Psoas muscle (tissue), 8 donors: ENCODE measurements around the gene PCDHGB4. TPM values are rescaled to one million over a fixed set of nuclear protein-coding genes. Genes with fewer than 3 reads are reported as not detected.

Experiments used
- ATAC-seq, 4 donors: fragments of 200-7000 bp; cut with Tn5 transposase; one replicate each; pipeline ENCODE4 v1.9.1; 2020; ENCODE audit warnings: moderate library complexity in 3 of 4, mild to moderate bottlenecking in 2 of 4
- DNase-seq, 2 donors: peaks; one replicate each; pipeline ENCODE4 v3.0.0-alpha.2; 2020
- H3K27ac ChIP-seq: fragments of 200-600 bp; one replicate; pipeline ENCODE4 v1.8.0; 2022
- H3K27me3 ChIP-seq, 3 donors: fragments of 200-600 bp in 1 of 3; one replicate each; pipeline versions ENCODE4 v1.6.1 to v1.8.0; 2013 to 2022; ENCODE audit warnings: low read length in 2 of 3, mild to moderate bottlenecking in 2 of 3, moderate library complexity in 1 of 3; ENCODE audit not compliant: insufficient read depth in 3 of 3
- H3K36me3 ChIP-seq, 2 donors: fragments of 200-600 bp in 1 of 2; one replicate each; pipeline versions ENCODE4 v1.6.1 to v1.8.0; 2013 to 2022; ENCODE audit warnings: low read depth in 1 of 2, mild to moderate bottlenecking in 1 of 2, moderate library complexity in 1 of 2; ENCODE audit not compliant: insufficient read depth in 1 of 2
- H3K4me1 ChIP-seq: fragments of 200-600 bp; one replicate; pipeline ENCODE4 v1.8.0; 2022
- H3K4me3 ChIP-seq: fragments of 200-600 bp; one replicate; pipeline ENCODE4 v1.8.0; 2022; ENCODE audit warnings: mild to moderate bottlenecking
- H3K9me3 ChIP-seq: fragments of 200-600 bp; one replicate; pipeline ENCODE4 v1.8.0; 2022
- WGBS, 3 donors: extraction: QIAGEN DNeasy Blood & Tissue Kit; methylation state at CpG; one replicate each; pipeline versions ENCODE4 v1.1.6 to v1.1.7; 2013; 5-methylcytosine and 5-hydroxymethylcytosine counted together
- intact Hi-C, 2 donors: fragments of 100-400 bp; cut with DNase I; formaldehyde crosslinking; loops; one replicate each; pipeline versions ENCODE4 v1.11.0 to v1.14.2; 2022
- polyA plus RNA-seq, 3 donors: library from polyadenylated mRNA; stranded (reverse); fragments of 200-250 nt; gene quantifications; one replicate each; pipeline ENCODE4 v1.2.3, GENCODE V29; 2013
- total RNA-seq, 4 donors: library from RNA; stranded (reverse); fragmentation: NEBNext Ultra II Directional in 2 of 4; extraction: Animal tissue kit (Norgen Biotek cat#: 25700) in 2 of 4; gene quantifications; one replicate each; pipeline versions ENCODE4 v1.2.1 to v1.2.4, GENCODE V29; 2021 to 2023
- TF ChIP-seq, protein P1 (sequence below): fragments of 200-600 bp; IDR thresholded peaks from one replicate; pipeline ENCODE4 v1.8.0; 2022; ENCODE audit warnings: antibody characterized with exemption
- donor health status: healthy with polysubstance abuse.
- donor health status: DM: no; HTN: no; CAD: no; lungs with moderate emphysema.
- donor health status: Bipolar disorder and iron deficiency.
- donor health status: healthy.
- donor health status: DM: yes; HTN: yes; CAD: no.
- donor health status: DM: no; HTN: no; CAD: no.
- donor health status: DM: no; HTN: no; CAD: no.
- donor health status: DM: yes; HTN: yes; CAD: no.

The PCDHGB4 gene
- total and polyA plus RNA-seq, 7 donors = 0.24 to 3.0 (median 0.99) TPM

GRCh38 chr5:141419074-141419880 lies 31.8 kb downstream of the PCDHGB4 start:
- no peak for ATAC-seq
- Histone ChIP-seq H3K4me3 (peak overlapping the region; percentile 66), H3K27me3 (peaks cover 0 to 37% (median 6%) of the 10 kb centered on the region in 3 donors), H3K4me1 (no peaks in the 10 kb centered on the region), H3K36me3 (no peaks in the 10 kb centered on the region), H3K9me3 (peaks cover 9% of the 10 kb centered on the region), H3K27ac (no peak overlapping the region)
- DNase-seq = no peak
- 43 to 49% (median 44%) methylated on average over 74 of the region's 74 CpGs for WGBS, 3 donors
- intact Hi-C loops = loop anchor here (5.0 kb wide), 2 partner anchors 138 to 143 kb away; no protein-coding TSS in a partner anchor
- TF ChIP-seq, protein P1, sequence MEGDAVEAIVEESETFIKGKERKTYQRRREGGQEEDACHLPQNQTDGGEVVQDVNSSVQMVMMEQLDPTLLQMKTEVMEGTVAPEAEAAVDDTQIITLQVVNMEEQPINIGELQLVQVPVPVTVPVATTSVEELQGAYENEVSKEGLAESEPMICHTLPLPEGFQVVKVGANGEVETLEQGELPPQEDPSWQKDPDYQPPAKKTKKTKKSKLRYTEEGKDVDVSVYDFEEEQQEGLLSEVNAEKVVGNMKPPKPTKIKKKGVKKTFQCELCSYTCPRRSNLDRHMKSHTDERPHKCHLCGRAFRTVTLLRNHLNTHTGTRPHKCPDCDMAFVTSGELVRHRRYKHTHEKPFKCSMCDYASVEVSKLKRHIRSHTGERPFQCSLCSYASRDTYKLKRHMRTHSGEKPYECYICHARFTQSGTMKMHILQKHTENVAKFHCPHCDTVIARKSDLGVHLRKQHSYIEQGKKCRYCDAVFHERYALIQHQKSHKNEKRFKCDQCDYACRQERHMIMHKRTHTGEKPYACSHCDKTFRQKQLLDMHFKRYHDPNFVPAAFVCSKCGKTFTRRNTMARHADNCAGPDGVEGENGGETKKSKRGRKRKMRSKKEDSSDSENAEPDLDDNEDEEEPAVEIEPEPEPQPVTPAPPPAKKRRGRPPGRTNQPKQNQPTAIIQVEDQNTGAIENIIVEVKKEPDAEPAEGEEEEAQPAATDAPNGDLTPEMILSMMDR = no peak

DNA sequence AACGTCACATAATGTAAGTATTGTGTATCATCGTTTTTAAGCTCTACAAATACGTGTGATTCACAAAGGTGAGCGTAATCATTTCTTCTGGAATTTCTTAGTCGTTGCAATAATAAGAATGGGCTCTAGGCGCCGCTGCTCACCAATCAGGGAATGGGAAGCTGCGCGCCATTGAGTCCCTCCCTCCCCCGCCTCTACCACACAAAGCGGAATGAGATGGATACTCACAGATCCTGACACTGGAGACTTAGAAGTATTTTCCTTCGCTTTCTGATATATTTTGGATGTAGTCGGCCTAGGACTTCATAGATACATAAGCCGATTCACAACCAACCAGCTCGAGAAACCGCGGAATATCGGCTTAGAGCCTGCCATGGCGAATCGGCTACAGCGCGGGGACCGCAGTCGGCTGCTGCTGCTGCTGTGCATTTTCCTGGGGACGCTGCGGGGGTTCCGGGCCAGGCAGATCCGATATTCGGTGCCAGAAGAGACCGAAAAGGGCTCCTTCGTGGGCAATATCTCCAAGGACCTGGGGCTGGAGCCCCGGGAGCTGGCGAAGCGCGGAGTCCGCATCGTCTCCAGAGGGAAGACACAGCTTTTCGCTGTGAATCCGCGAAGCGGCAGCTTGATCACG lies 33.5 kb downstream of the PCDHGB4 start, which contains the start of gene PCDHGA11:
PCDHGA11 (plus strand) TSS at position 197 of the 634 bp plus-strand sequence; CDS start at position 374, 177 bp downstream.
- peak in 1 of 2 donors; percentile 29 for DNase-seq
- H3K27me3 ChIP-seq = peaks cover 0 to 29% (median 6%) of the 10 kb centered on the region in 3 donors
- 20 to 22% (median 22%) methylated on average over 42 of the region's 42 CpGs for WGBS, 3 donors
- TF ChIP-seq, protein P1 = peak; percentile 68
- intact Hi-C loops = loop anchor here in 1 of 2 donors (5.0 kb wide), 1 partner anchor 101 kb away; no protein-coding TSS in a partner anchor
- H3K27ac ChIP-seq = peak within 1 kb of the TSS; percentile 7
- peak; percentile 49 to 73 (median 66) for ATAC-seq
- H3K9me3 ChIP-seq = peaks cover 9% of the 10 kb centered on the region
- peak within 1 kb of the TSS; percentile 66 for H3K4me3 ChIP-seq
- H3K4me1 ChIP-seq = no peaks in the 10 kb centered on the region
- no peaks in the 10 kb centered on the region for H3K36me3 ChIP-seq

- peaks cover 9% of the 10 kb centered on the region for H3K9me3 ChIP-seq
- no peaks in the 10 kb centered on the region for H3K36me3 ChIP-seq
- H3K4me3 ChIP-seq = peak overlapping the region; percentile 66
- peak overlapping the region; percentile 7 for H3K27ac ChIP-seq
- peaks cover 0 to 28% (median 6%) of the 10 kb centered on the region in 3 donors for H3K27me3 ChIP-seq
- no peaks in the 10 kb centered on the region for H3K4me1 ChIP-seq
- WGBS, 3 donors = 21 to 24% (median 23%) methylated on average over 13 of the region's 13 CpGs
- DNase-seq (no peak), ATAC-seq (no peak)
- TF ChIP-seq, protein P1 = no peak
- intact Hi-C loops = loop anchor here in 1 of 2 donors (5.0 kb wide), 1 partner anchor 101 kb away; no protein-coding TSS in a partner anchor
Observed at GRCh38 chr5:141421489-141421855, 34.0 kb downstream of the PCDHGB4 start.

DNA sequence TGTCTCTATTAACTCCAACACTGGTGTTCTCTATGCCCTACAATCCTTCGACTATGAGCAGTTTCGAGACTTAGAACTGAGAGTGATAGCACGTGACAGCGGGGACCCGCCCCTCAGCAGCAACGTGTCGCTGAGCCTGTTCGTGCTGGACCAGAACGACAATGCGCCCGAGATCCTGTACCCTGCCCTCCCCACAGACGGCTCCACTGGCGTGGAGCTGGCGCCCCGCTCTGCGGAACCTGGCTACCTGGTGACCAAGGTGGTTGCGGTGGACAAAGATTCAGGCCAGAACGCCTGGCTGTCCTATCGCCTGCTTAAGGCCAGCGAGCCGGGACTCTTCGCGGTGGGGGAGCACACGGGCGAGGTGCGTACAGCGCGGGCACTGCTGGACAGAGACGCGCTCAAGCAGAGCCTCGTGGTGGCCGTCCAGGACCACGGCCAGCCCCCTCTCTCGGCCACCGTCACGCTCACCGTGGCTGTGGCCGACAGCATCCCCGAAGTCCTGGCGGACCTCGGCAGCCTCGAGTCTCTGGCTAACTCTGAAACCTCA lies 35.3 kb downstream of the PCDHGB4 start:
- intact Hi-C loops = loop anchor here in 1 of 2 donors (5.0 kb wide), 1 partner anchor 99 kb away; no protein-coding TSS in a partner anchor
- Histone ChIP-seq H3K4me1 (no peaks in the 10 kb centered on the region), H3K4me3 (peak overlapping the region; percentile 20), H3K27me3 (peaks cover 0 to 28% (median 12%) of the 10 kb centered on the region in 3 donors), H3K36me3 (no peaks in the 10 kb centered on the region), H3K9me3 (peaks cover 15% of the 10 kb centered on the region), H3K27ac (no peak overlapping the region)
- no peak for DNase-seq
- ATAC-seq = no peak
- WGBS, 3 donors = 37 to 46% (median 42%) methylated on average over 35 to 42 of the region's 42 CpGs
- TF ChIP-seq, protein P1 = no peak
